ENCODE measurements around the gene SYT1.

The SYT1 gene

DNA sequence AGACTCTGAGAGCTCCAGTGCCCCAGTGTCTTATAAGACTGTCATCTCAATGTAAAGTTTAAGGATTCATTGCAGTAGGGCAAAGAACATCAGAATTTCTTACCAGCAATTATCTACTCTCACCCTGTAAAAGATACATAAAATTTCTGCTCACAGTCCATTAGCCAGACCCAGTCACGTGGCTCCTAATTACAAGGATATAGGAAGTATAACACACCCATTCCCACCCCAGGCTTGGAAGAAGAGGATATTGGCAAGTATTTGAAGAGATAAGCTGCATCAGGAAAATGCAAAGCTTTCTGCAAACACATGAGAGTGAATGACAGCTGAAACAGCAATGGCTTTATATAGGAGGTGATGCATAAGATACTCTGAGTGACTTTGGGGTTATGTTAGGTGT, 14.3 kb downstream of the SYT1 start:
- TF ChIP-seq CTCF (IDR thresholded peaks at IDR 0.05; ENCODE audit: low read depth, low read length), result no peak
- DNase-seq (ENCODE audit: extremely low read depth, low read depth), result no peak

DNA sequence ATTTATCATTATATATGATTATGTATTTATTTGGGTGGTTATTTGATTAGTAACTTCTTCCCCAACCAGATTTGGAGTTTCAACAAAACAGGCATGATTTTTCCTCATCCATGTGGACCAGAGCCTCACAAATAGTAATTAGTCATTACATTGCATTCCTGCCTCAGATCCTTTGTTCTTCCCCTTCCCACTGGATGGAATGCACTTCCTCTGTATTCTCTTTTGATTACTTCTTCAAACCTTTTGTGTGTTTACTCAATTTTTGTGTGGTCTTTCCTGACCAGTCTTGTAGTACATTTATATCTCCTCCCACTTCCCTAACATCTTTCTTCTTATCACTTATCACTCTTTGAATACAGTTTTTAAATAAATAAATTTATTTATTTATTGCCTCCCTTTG, 15.5 kb downstream of the SYT1 start:
- no peak for DNase-seq (ENCODE audit: extremely low read depth, low read depth)
- TF ChIP-seq CTCF (IDR thresholded peaks at IDR 0.05; ENCODE audit: low read depth, low read length), result no peak

DNA sequence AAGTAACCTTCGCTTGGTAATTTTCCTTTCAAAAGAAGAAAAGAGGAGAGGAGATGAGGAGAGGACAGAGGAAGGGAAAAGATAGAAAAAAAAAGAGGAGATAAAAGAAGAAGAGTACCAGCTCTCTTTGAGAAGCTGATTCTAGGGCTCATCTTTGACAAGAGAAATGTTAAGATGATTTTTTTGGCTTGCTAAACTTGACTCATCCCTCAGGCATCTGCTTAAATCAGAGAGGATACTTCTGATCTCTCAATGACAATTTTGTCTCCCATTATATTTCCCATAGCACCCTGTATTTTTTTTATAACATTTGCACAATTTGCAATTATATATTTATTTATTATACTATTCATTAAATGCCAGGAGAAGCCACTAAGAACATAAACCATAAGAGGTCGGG, 17.1 kb downstream of the SYT1 start:
- TF ChIP-seq CTCF (IDR thresholded peaks at IDR 0.05; ENCODE audit: low read depth, low read length), result no peak
- DNase-seq (ENCODE audit: extremely low read depth, low read depth), result no peak

- no peak for TF ChIP-seq CTCF (IDR thresholded peaks at IDR 0.05; ENCODE audit: low read depth, low read length)
- no peak for DNase-seq (ENCODE audit: extremely low read depth, low read depth)
These were observed 20.9 kb downstream of the SYT1 start for GRCh38 chr12:78885466-78885865.

DNA sequence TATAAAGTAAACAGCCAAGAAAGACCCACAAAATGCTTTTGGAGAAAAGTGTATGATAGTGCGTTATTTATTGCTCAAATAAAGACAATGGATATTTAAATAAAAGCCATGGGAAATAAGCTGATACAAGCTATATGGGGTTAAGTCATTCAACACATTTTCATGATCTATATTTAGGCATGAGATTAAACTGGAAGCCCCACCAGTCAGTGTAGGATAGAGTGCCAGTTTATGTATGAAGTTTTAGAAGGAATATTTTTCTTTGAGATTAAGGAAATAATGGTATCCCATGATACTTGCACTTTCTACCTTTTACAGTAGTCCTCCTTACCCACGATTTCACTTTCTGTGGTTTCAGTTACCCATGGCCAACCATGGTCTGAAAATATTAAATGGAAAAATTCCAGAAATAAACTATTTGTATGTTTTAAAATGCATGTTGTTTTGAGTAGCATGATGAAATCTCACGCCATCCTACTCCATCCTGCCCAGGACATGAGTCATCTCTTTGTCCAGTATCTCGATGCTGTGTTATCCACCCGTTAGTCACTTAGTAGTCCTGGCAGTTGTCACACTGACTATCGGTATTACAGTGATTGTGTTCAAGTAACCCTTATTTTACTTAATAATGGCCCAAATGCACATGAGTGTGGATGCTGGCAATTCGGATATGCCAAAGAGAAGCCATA, 22.3 kb downstream of the SYT1 start:
- peak; percentile 28 for DNase-seq (ENCODE audit: extremely low read depth, low read depth)
- no peak for TF ChIP-seq CTCF (IDR thresholded peaks at IDR 0.05; ENCODE audit: low read depth, low read length)

GRCh38 chr12:78887444-78887843, 22.9 kb downstream of the SYT1 start:
- DNase-seq (ENCODE audit: extremely low read depth, low read depth), result no peak
- no peak for TF ChIP-seq CTCF (IDR thresholded peaks at IDR 0.05; ENCODE audit: low read depth, low read length)

DNA sequence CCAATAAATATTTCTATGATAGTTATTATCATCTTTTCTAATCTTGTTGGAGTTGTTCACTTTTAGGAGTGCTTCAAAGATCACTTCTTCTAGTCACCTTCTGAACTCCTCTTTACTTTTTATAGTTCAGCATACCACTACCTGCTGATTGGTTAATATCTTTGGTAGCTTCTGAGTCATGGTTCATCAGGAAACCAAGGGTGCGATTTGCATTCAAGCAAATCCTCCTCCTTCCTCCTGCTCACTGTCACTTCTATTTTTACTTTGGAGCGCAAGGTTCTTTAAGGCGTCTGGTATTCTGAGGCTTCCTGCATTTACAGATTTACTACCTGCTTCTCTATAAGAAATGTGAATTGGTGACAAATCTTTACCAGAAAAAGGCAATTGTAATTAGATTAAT, 24.0 kb downstream of the SYT1 start:
- no peak for DNase-seq (ENCODE audit: extremely low read depth, low read depth)
- no peak for TF ChIP-seq CTCF (IDR thresholded peaks at IDR 0.05; ENCODE audit: low read depth, low read length)

Data from AG09319 (cell line).